Measurements from ENCODE around the gene KRT15.

KRT15 gene

DNA sequence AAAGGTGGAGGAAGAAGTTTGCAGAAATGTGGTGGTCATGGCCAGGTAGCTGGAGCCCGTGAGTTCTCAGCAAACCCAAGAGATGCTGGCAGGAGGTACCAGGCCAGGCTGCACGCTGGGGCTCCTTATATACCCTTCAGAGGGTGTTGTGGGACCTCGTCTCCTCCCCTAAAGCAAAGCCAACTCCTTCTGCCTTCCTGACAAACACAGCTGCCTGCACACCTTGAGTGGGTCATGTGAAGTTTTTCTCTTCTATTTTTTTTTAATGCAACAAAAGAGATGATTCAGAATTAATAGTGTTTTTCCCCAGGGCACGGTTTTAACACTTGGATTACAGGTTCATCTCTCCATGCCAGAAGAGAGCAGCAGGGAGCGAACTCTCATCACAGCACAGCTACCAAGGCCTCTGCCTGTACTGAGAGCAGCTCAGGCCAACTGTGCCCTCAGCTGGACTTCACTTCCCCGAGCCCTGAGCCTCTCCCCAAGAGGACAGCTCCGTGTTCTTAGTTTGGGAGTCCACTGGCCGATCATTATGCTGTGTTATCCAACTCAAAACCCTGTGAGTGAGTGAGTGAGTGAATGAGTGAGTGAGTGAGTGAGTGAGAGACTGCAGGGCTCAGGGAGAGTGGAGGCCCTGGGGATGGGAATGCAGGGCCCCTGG lies at the start of gene KRT15:
TSS of gene KRT15 (minus strand) at position 102 of the 661 bp plus-strand sequence. CDS start at position 39, 63 bp downstream.
- DNase-seq: peak in 1 of 51 donors; percentile 6

DNA sequence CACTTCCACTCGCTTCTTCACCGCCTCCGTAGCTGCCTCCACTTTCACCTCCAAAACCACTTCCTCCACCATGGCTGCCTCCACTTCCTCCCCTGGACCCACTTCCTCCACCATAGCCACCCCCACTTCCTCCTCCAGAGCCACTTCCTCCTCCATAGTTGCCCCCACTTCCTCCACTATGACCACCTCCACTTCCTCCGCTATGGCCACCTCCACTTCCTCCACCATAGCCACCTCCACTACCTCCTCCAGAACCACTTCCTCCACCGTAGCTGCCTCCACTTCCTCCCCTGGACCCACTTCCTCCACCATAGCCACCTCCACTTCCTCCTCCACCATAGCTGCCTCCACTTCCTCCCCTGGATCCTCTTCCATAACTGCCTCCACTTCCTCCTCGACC lies 48.6 kb upstream of the KRT15 start:
- no peak for DNase-seq

DNA sequence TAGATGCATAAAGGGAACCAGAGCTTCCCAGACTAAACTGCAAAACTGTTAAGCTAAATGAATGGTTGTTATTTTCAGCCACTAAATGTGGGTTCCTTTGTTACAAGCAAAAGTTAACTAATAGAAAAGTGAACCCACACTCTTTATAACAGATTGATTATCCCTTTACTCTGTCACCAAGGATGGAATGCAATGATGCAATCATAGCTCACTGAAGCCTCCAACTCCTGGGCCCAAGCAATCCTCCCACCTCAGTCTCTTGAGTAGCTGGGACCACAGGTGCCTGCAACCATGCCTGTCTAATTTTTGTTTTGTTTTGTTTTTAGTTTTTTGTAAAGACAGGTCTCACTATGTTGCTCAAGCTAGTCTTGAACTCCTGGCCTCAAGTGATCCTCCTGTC lies 46.6 kb upstream of the KRT15 start:
- DNase-seq: no peak

- DNase-seq: no peak
Observed at GRCh38 chr17:41563607-41564170, 45.0 kb upstream of the KRT15 start.

- DNase-seq: no peak
Observed at GRCh38 chr17:41561554-41561953, 42.9 kb upstream of the KRT15 start.

DNA sequence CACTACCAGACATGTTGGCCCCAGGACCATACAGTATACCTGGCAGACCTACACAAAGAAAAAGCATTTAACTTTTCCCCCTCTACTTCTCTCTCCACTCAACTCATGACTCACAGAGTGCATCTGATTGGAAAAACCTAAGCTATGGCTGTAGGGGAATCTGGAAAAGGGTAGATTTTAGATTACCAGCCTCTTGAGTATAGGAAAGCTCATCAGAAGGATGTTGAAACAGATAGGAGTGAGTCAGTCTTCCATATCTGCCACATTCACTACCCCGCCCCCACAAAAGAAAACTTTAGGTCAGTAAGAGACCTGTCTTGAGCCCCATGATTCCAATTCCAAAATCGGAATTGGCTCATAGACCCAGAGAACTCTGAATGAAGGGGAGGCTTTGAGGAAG lies 40.9 kb upstream of the KRT15 start:
- no peak for DNase-seq

DNA sequence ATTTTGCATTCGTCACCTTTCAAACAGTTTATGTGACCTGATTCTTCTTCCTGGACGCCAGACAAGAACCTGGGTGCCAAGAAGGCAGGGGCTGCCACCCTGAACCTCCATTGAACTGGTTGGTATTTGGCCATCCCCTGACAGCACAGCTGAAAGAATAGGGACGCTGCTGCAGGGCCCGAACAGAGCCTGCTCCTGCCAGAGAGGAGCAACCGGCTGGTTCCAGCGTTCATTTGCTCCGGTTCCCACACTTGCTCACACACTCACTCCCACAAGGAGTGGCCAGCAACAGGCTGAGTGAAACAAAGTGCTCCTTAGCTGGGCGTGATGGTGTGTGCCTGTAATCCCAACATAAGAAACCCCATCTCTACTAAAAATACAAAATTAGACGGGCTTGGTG lies 38.2 kb upstream of the KRT15 start:
- DNase-seq: peak in 3 of 51 donors; percentile 2 to 23 (median 6)

GRCh38 chr17:41556306-41556705 lies 37.6 kb upstream of the KRT15 start:
- DNase-seq: no peak

GRCh38 chr17:41555105-41555887 lies 36.6 kb upstream of the KRT15 start:
- DNase-seq: no peak

DNA sequence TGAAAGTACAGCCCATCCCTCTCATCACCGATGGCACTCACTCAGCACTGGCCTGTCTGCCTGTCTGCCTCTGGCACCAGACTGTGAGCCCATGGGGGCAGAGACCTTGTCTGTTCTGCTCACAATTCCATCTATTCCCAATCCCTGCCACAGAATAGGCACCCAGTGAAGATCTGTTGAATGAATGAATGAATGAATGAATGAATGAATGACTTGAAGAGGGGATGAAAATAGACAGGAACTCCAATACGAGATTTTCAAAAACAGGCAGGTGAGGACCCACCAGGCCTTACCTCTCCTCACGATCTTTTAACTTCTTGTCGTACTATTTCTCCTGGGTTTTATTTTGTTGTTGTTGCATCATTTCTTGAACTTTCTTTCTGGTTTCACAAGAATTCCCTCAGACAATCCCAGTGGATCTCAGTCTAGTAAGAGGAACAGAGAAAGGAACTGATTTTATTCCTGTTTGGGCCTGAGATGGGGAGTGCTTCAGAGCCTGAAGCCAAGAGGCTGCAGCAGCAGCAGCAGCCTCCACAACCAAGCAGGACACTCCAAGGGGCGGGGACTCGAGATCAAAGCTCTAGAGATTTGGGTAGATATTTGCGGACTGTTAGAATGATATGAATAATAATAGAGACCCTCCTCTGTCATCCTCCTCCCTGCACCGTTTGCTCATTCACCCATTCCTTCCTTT lies 35.4 kb upstream of the KRT15 start:
- no peak for DNase-seq

- DNase-seq: no peak
Observed at GRCh38 chr17:41553176-41553575, 34.5 kb upstream of the KRT15 start.

DNA sequence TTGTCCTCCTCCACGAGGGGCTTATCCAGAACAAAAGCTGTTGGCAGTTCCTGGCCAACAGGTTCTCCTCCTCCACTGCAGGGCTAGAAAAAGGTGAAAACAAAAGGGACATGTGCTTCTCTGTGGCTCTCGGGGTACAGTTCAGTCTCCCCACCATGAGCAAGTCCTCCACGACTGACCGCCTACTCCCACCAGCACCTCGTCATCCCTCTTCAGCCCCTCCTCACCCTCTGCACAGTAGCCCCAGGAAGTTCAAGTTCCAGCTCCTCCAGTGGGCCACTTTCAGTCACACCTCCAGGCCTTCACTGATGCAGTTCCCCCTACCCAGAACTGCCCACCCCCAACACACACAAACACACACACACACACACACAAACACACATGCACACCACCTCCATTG lies 33.8 kb upstream of the KRT15 start:
- DNase-seq: no peak

DNA sequence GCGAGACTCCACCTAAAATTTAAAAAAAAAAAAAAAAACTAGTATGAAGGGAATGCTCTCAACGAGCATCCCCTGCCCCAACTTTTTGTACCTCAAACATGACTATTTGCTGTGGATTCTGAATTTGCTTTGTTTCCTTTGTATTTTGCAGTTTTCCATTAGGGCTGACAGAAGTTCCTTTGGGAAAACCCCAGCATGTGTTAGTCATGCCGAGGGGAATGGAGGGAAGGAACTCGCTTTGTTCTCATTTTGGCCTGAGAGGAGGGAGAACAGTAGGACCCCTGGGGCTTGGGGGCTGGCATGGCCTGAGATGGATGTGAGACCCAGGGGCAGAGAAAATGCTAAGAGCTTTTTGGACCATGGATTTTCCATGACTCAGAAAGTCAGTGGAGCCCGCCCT lies 32.7 kb upstream of the KRT15 start:
- DNase-seq: no peak

DNA sequence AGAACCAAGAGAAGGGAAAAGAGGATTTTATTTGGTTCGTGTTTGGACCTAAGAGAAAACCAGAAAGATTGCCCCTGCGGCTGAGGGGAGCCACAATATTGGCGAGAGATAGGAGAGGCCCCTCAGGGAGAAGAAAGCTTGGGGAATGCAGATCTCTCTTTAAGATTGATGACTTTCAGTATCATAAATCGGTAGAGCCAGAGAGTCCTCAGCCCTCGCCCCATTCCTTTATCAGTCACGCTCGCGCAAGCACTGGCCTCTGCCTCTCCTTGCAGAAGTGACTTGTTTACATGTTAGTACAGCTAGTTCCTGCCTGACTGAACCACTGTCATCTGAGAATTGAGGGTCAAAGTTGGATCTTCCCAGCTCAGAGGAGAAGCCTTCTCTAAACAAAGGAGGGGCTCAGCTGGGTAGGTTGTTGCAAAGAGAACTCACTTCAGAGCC lies 30.9 kb upstream of the KRT15 start:
- no peak for DNase-seq

DNA sequence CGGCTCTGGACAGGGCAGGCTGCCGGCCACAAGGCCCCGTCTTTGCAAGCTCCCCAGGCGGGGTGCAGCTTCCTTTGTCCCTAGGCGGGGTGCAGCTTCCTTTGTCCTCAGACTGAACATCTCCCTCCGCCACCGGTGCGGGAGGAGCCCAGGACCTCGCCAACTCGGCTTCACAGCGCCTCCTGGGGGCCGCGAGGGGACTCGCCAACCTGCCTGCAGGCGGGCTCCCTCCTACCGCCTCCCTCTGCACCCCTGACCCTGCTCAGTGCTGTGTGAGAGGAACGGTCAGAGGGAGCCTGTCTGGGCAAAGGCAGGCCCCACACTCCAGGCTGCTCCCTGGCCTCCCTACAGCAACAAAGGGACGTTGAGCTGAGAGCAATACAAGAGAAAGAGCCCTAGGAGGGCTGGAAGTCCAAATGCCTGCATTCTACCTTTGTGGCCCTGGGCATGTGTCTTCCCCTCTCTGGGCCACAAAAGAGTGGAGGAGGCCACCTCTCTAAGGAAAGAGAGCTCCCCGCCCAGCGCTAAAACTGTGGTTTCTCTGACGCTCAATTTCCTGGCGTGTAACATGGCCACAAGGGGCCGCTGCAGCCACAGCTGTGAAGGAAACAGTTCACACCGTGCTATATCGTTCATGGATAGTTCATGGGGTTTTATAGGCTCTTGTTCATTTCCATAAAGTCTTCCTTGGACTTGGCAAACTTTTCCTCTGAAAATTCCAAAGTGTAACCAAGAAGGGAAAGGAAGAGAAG lies 30.3 kb upstream of the KRT15 start:
- peak in 49 of 51 donors; percentile 2 to 77 (median 37) for DNase-seq

DNA sequence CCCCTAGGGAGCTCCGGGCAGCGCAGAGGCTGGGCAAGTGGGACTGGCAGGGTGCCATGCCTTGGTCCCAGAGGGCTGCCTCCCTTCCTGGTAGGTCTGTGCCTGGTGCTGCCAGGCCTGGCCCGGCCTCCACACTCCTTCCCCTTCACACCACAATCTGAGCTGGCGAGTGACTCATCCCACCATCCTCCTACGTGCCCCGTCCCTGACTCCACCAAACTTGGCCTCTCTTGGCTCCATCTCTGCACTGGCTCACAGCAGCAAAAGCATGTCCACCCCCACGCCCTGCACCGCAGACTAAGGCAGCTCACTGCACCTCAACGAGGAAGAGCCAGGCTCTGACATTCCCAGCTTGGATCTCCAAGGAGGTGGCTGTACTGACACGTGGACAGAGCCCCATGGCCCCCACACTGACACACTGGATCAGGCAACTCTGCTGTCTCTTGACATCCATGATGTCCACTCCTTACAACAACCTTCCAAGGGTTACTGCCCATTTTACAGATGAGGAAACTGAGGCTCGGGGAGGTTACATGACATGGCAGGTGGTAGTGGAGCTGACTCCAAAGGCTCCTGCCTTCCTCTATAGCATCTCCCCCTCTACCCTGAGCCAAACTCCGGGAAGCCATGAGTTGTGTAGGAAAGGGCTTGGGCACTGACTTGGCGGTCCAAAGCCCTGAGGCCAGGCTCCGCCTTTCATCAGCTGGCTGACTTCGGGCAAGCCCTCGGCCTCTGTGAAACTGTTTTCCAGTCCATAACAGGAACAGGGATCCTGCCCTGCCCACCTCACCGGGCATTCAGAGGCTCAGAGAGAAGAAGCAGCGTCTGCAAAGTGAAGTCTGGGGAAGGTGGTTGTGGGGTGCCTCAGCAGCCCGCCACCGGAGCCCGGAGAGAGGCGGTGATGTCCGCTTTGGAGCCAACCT lies 29.5 kb upstream of the KRT15 start:
- DNase-seq: peak in 5 of 51 donors; percentile 3 to 63 (median 6)

DNA sequence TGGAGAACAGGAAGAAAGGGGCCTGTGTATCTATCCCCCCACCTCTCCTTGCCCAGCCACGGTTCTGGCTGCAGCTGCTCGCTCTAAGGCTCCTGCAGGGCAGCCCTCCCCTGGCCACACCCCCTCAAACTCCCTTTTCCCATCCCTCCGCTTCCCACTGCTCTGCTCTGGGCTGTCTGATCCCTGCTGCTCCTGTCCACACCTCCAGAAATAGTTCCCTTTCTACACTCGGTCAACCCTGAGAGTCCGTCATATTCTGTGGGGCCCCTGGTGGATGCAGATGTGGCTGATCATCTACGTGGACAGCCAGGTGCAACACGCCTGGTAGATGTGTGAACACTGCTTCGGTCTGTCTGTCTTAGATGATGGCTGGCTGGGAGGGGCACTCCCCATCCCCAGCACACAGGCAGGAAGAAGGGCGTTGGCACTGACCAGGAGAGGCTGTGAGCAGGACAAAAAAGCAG lies 28.7 kb upstream of the KRT15 start:
- DNase-seq: no peak

GRCh38 chr17:41546819-41547218 lies 28.1 kb upstream of the KRT15 start:
- DNase-seq: no peak

DNA sequence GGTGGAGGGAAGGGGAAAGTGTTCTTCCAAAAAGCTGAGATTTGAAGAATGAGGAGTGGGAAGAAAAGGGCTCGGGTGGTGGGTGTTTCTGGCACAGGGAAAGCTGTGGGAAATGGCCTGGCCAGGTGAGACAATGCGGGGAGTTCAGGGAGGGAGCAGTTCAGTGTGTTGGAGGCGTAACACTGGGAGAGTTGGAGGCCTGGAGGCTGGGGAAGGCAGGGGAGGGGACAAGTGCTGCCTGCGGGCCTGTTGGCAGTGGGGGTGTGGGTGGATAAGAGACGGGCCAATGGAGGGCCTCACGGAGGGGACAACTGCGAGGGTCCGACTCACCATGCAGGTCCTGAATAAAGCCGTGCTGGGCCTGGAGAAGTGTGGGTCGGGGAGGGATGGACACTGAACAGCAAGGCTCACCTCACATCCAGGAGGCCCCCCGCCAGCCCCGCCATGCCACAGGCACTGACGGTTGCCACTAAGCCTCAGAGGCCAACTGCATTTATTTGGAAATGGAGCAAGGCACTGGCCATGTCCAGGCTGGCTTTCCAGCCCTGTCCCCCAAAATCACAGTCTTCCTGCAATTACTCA lies 27.2 kb upstream of the KRT15 start:
- no peak for DNase-seq

DNA sequence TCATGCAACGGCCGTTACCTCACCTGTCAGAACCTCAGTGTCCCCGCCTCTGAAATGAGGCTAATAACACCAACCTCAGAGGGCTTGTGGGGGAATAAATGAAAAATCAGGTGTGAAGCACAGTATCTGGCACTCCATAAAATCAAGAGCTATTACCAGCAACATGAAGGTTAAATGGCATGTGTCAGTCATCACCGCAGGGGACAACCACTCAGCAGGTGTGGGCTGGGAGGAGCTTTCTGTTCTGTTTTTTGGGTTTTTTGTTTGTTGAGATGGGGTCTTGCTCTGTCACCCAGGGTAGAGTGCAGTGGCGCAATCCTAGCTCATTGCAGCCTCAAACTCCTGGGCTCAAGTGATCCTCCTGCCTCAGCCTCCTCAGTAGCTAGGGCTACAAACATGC lies 26.2 kb upstream of the KRT15 start:
- DNase-seq: no peak

Measured in hypothalamus (tissue), 51 donors.